GM10266 (cell line): Measurements from ENCODE around the gene CLDN15.
"Not testable (repeated sequence)": the region's sequence is repeated elsewhere in the genome, so short reads cannot be mapped to it uniquely, and the experiment has no call there.

Source experiments
- DNase-seq: peaks from one replicate; pipeline ENCODE4 v3.0.0; 2012; ENCODE audit errors: extremely low spot score
- CTCF ChIP-seq: IDR thresholded peaks from 2 replicates; pipeline ENCODE4 v1.5.1; 2012; ENCODE audit warnings: mild to moderate bottlenecking, low read depth; ENCODE audit not compliant: control insufficient read depth, insufficient read depth; ENCODE audit errors: missing control alignments

CLDN15 gene

GRCh38 chr7:101237206-101238067 lies at the start of gene CLDN15:
Gene CLDN15 (minus strand): TSS chr7:101237802. CDS start chr7:101237581, 221 bp downstream.
- DNase-seq, result peak; percentile 18
- no peak for TF ChIP-seq CTCF

- no peak for TF ChIP-seq CTCF
- DNase-seq, result no peak
Observed at GRCh38 chr7:101287032-101287431, 49.4 kb upstream of the CLDN15 start.

GRCh38 chr7:101285880-101286279 lies 48.3 kb upstream of the CLDN15 start:
- not testable (repeated sequence) for DNase-seq

- TF ChIP-seq CTCF, result no peak
- DNase-seq, result no peak
Observed at GRCh38 chr7:101285171-101285570, 47.6 kb upstream of the CLDN15 start.

GRCh38 chr7:101280912-101281311 lies 43.3 kb upstream of the CLDN15 start:
- not testable (repeated sequence) for DNase-seq

- TF ChIP-seq CTCF, result no peak
- no peak for DNase-seq
Observed at GRCh38 chr7:101278461-101279292, 41.1 kb upstream of the CLDN15 start.

- no peak for TF ChIP-seq CTCF
Observed at GRCh38 chr7:101277155-101277554, 39.6 kb upstream of the CLDN15 start.

GRCh38 chr7:101273206-101273605 lies 35.6 kb upstream of the CLDN15 start:
- no peak for TF ChIP-seq CTCF
- no peak for DNase-seq

More at GRCh38 chr7:101277155-101277554, 39.6 kb upstream of the CLDN15 start:
- DNase-seq, result no peak
